HG02798 (cell line): ENCODE data around the gene RNF10.
"Not testable (repeated sequence)": the region's sequence is repeated elsewhere in the genome, so short reads cannot be mapped to it uniquely, and the experiment has no call there.

Experiments used
- ATAC-seq: cut with Tn5 transposase; IDR thresholded peaks from one replicate; pipeline ENCODE4 v1.9.1; 2021; ENCODE audit warnings: mild to moderate bottlenecking; ENCODE audit not compliant: unreplicated experiment, poor library complexity

RNF10 gene

GRCh38 chr12:120522568-120522967 lies 11.6 kb upstream of the RNF10 start:
- ATAC-seq, result no peak

- ATAC-seq, result peak; percentile 86
Measured at GRCh38 chr12:120528861-120529525, 5.2 kb upstream of the RNF10 start, which contains the start of gene COQ5. Gene COQ5, minus strand, starts transcription at chr12:120529158. Its CDS starts 17 bp downstream, at chr12:120529141.

GRCh38 chr12:120529641-120530417 lies 4.3 kb upstream of the RNF10 start:
- no peak for ATAC-seq

- not testable (repeated sequence) for ATAC-seq
Measured at GRCh38 chr12:120530418-120530761, 3.8 kb upstream of the RNF10 start.

GRCh38 chr12:120532701-120533238 lies 1.4 kb upstream of the RNF10 start:
- no peak for ATAC-seq

- ATAC-seq, result peak; percentile 46
Measured at GRCh38 chr12:120534703-120535655, 823 bp downstream of the RNF10 start.

- ATAC-seq, result no peak
Measured at GRCh38 chr12:120536064-120536791, 2.1 kb downstream of the RNF10 start.

- ATAC-seq, result no peak
Measured at GRCh38 chr12:120537856-120538220, 3.7 kb downstream of the RNF10 start.

GRCh38 chr12:120538281-120539156 lies 4.4 kb downstream of the RNF10 start:
- ATAC-seq, result no peak

- no peak for ATAC-seq
Measured at GRCh38 chr12:120539303-120539702, 5.1 kb downstream of the RNF10 start.

- no peak for ATAC-seq
Measured at GRCh38 chr12:120540445-120540844, 6.3 kb downstream of the RNF10 start.

- no peak for ATAC-seq
Measured at GRCh38 chr12:120542166-120542565, 8.0 kb downstream of the RNF10 start.

GRCh38 chr12:120544691-120545090 lies 10.5 kb downstream of the RNF10 start:
- ATAC-seq, result no peak

GRCh38 chr12:120546050-120546386 lies 11.9 kb downstream of the RNF10 start:
- no peak for ATAC-seq

- no peak for ATAC-seq
Measured at GRCh38 chr12:120554678-120555077, 20.5 kb downstream of the RNF10 start.

- no peak for ATAC-seq
Measured at GRCh38 chr12:120557589-120557988, 23.4 kb downstream of the RNF10 start.

GRCh38 chr12:120562906-120563305 lies 28.8 kb downstream of the RNF10 start:
- no peak for ATAC-seq

GRCh38 chr12:120563495-120563894 lies 29.3 kb downstream of the RNF10 start:
- no peak for ATAC-seq

GRCh38 chr12:120571299-120571698 lies 37.1 kb downstream of the RNF10 start:
- no peak for ATAC-seq
